PC-9 (cell line): ENCODE results near the gene USP37. TPM values are rescaled to one million over a fixed set of nuclear protein-coding genes. Genes with fewer than 3 reads are reported as not detected.
A peak's percentile ranks its signal among the peaks of the same experiment; 100 is the strongest.

Experiments
- BruUV-seq: library from RNA; stranded (reverse); fragments of 400-500 nt; replicated peaks from 2 replicates; lab custom pipeline; 2021; lab: Mats Ljungman, UMichigan
- CTCF ChIA-PET: fragments of 300-600 bp; sonication (Branson Sonifier 250); formaldehyde crosslinking; loops from one replicate; lab custom pipeline; 2022; ENCODE audit warnings: antibody characterized with exemption; lab: Charles Lee
- POLR2A ChIA-PET: fragments of 300-600 bp; sonication (Branson Sonifier 250); formaldehyde crosslinking; loops from one replicate; lab custom pipeline; 2022; ENCODE audit warnings: antibody characterized with exemption; ENCODE audit not compliant: unreplicated experiment; lab: Charles Lee
- DNase-seq, 2 experiments: peaks; one replicate each; pipeline versions ENCODE4 v3.0.0 to v3.0.0-alpha.2; 2015 to 2022; ENCODE audit warnings: mixed read lengths in 1 of 2
- H2AFZ ChIP-seq: fragments of 200-600 bp; sonication (generic); 2 replicates; pipeline ENCODE4 v1.8.1; 2017; ENCODE audit warnings: antibody characterized with exemption
- H3F3A ChIP-seq: fragments of 200-600 bp; sonication (generic); 2 replicates; pipeline ENCODE4 v1.8.1; 2017; ENCODE audit warnings: antibody characterized with exemption, mild to moderate bottlenecking, low read depth; ENCODE audit not compliant: insufficient read depth
- H3K27ac ChIP-seq: fragments of 200-600 bp; sonication (generic); 2 replicates; pipeline ENCODE4 v1.6.1; 2016; ENCODE audit warnings: mixed run types
- H3K27me3 ChIP-seq: fragments of 200-600 bp; sonication (generic); 2 replicates; pipeline ENCODE4 v1.6.1; 2016; ENCODE audit warnings: low read depth, mixed run types; ENCODE audit not compliant: insufficient read depth
- H3K36me3 ChIP-seq: fragments of 200-600 bp; sonication (generic); 2 replicates; pipeline ENCODE4 v1.6.1; 2016; ENCODE audit warnings: low read depth, mixed run types
- H3K4me1 ChIP-seq: fragments of 200-600 bp; sonication (generic); replicated peaks from 2 replicates; pipeline ENCODE4 v1.6.1; 2016; ENCODE audit warnings: mixed run types; ENCODE audit not compliant: insufficient read depth
- H3K4me2 ChIP-seq: fragments of 200-600 bp; sonication (generic); 2 replicates; pipeline ENCODE4 v1.6.1; 2017; ENCODE audit warnings: mixed run types
- H3K4me3 ChIP-seq: fragments of 200-600 bp; sonication (generic); 2 replicates; pipeline ENCODE4 v1.6.1; 2016; ENCODE audit warnings: mixed run types
- H3K79me2 ChIP-seq: fragments of 200-600 bp; sonication (generic); 2 replicates; pipeline ENCODE4 v1.6.1; 2017; ENCODE audit warnings: low read depth, mixed run types
- H3K9me2 ChIP-seq: fragments of 200-600 bp; sonication (generic); 2 replicates; pipeline ENCODE4 v1.8.1; 2017; ENCODE audit warnings: mild to moderate bottlenecking; ENCODE audit not compliant: insufficient read depth
- H3K9me3 ChIP-seq: fragments of 200-600 bp; sonication (generic); 2 replicates; pipeline ENCODE4 v1.8.1; 2016; ENCODE audit warnings: low read depth; ENCODE audit not compliant: insufficient read depth
- H4K20me1 ChIP-seq: fragments of 200-600 bp; sonication (generic); 2 replicates; pipeline ENCODE4 v1.8.1; 2017; ENCODE audit not compliant: insufficient read depth
- CTCF ChIP-seq: fragments of 200-600 bp; sonication (generic); conservative IDR thresholded peaks from 2 replicates; pipeline ENCODE4 v1.6.1; 2017; ENCODE audit warnings: mixed run types, antibody characterized with exemption, mild to moderate bottlenecking, moderate library complexity
- EZH2 ChIP-seq: fragments of 200-600 bp; sonication (generic); IDR thresholded peaks from 2 replicates; pipeline ENCODE4 v1.8.0; 2017; ENCODE audit warnings: antibody characterized with exemption, low read depth
- intact Hi-C: fragments of 100-400 bp; cut with micrococcal nuclease; formaldehyde crosslinking; loops from one replicate; pipeline ENCODE4 v1.10.0; 2022; ENCODE audit not compliant: unreplicated experiment
- total RNA-seq: library from RNA; stranded (reverse); gene quantifications from 2 replicates; pipeline ENCODE4 v1.2.3, GENCODE V29; 2021

USP37 gene
- total RNA-seq, 1 experiment from 2014 or later, result 15.4 TPM

- POLR2A ChIA-PET, result no interaction called here
- no TSS peak for BruUV-seq
- Histone ChIP-seq H3K27ac (no peak overlapping the region), H3K9me2 (no peaks in the 10 kb centered on the region), H3K4me1 (no peaks in the 10 kb centered on the region), H3K4me2 (no peak overlapping the region), H3K4me3 (no peak overlapping the region), H3F3A (0 out of 2 replicates have a peak, but pooled peaks cover 4% of the 10 kb centered on the region), H3K36me3 (0 out of 2 replicates have a peak, but pooled peaks cover 3% of the 10 kb centered on the region), H3K9me3 (no peaks in the 10 kb centered on the region), H3K27me3 (no peaks in the 10 kb centered on the region), H3K79me2 (no peaks in the 10 kb centered on the region), H2AFZ (no peak overlapping the region), H4K20me1 (no peaks in the 10 kb centered on the region)
- intact Hi-C loops, result no loop called here
- DNase-seq, result no peak
- CTCF ChIA-PET, result interaction anchor here (0.9 kb wide), 1 partner anchor 11 kb away, joined by 4 read pairs; no protein-coding TSS in a partner anchor
- TF ChIP-seq EZH2 (no peak), CTCF (no peak)
These were observed 62.3 kb downstream of the USP37 start for GRCh38 chr2:218505754-218506371.

- no TSS peak for BruUV-seq
- Histone ChIP-seq H3K9me2 (no peaks in the 10 kb centered on the region), H3K4me3 (no peak overlapping the region), H3K9me3 (no peaks in the 10 kb centered on the region), H3K79me2 (no peaks in the 10 kb centered on the region), H3K4me2 (no peak overlapping the region), H3K27me3 (no peaks in the 10 kb centered on the region), H4K20me1 (no peaks in the 10 kb centered on the region), H2AFZ (no peak overlapping the region), H3F3A (0 out of 2 replicates have a peak, but pooled peaks cover 4% of the 10 kb centered on the region), H3K36me3 (0 out of 2 replicates have a peak, but pooled peaks cover 3% of the 10 kb centered on the region), H3K27ac (peak overlapping the region; percentile 25; the same call in 1 of the 2 replicates), H3K4me1 (no peaks in the 10 kb centered on the region)
- POLR2A ChIA-PET, result no interaction called here
- intact Hi-C loops, result no loop called here
- no peak for TF ChIP-seq EZH2
- no peak for TF ChIP-seq CTCF
- no peak for DNase-seq
- CTCF ChIA-PET, result interaction anchor here (0.6 to 1.5 kb wide), 3 partner anchors 11 to 112 kb away, joined by 3 to 5 read pairs (median 3); no protein-coding TSS in a partner anchor
These were observed 66.5 kb downstream of the USP37 start for GRCh38 chr2:218501665-218502064.

GRCh38 chr2:218500501-218501060 is 67.6 kb downstream of the USP37 start:
- H3K9me2 ChIP-seq, result no peaks in the 10 kb centered on the region
- intact Hi-C loops, result no loop called here
- no peaks in the 10 kb centered on the region for H3K79me2 ChIP-seq
- no peaks in the 10 kb centered on the region for H3K9me3 ChIP-seq
- DNase-seq, result no peak
- H3K4me2 ChIP-seq, result no peak overlapping the region
- H4K20me1 ChIP-seq, result no peaks in the 10 kb centered on the region
- no peaks in the 10 kb centered on the region for H3K27me3 ChIP-seq
- H3F3A ChIP-seq, result 0 out of 2 replicates have a peak, but pooled peaks cover 4% of the 10 kb centered on the region
- no peak overlapping the region for H3K4me3 ChIP-seq
- TF ChIP-seq EZH2 (no peak), CTCF (no peak)
- CTCF ChIA-PET, result no interaction called here
- no peak overlapping the region for H2AFZ ChIP-seq
- no peaks in the 10 kb centered on the region for H3K4me1 ChIP-seq
- no TSS peak for BruUV-seq
- H3K27ac ChIP-seq, result no peak overlapping the region
- 0 out of 2 replicates have a peak, but pooled peaks cover 3% of the 10 kb centered on the region for H3K36me3 ChIP-seq
- POLR2A ChIA-PET, result no interaction called here
